Measurements from ENCODE around the gene CYP21A2.
A peak's percentile ranks its signal among the peaks of the same experiment; 100 is the strongest.

CYP21A2 gene

DNA sequence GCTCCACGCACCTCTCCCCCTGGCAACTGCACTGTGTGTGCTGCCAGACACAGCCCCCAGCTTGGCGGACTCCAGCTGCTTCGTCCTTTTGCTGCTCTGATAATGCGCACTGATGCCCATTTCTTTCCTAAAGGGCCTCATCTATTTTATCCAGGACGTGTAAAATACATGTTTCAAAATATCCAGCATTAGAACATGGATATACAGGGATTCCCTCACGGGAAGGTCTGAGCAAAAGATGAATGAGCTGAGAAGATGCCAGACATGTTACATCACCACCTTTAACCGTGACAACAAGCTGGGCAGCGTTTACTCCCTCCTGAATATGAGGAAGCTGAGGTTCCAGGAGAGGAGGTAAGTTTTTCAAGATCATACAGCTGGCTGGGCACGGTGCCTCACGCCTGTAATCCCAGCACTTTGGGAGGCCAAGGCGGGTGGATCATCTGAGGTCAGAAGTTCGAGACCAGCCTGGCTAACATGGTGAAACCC lies 38.1 kb downstream of the CYP21A2 start:
- CTCF ChIA-PET, result interaction anchor here (1.1 kb wide), 1 partner anchor 8 kb away, joined by 3 read pairs; no protein-coding TSS in a partner anchor
- Mint-ChIP-seq H3K27me3 (peaks cover 23% of the 10 kb centered on the region), H3K4me1 (no peaks in the 10 kb centered on the region), H3K9me3 (no peaks in the 10 kb centered on the region), H3K4me3 (no peak overlapping the region), H3K36me3 (no peaks in the 10 kb centered on the region), H3K27ac (no peak overlapping the region)
- no peak for DNase-seq

GRCh38 chr6:32079566-32080290 lies 41.5 kb downstream of the CYP21A2 start:
- no peaks in the 10 kb centered on the region for H3K36me3 Mint-ChIP-seq
- no peaks in the 10 kb centered on the region for H3K9me3 Mint-ChIP-seq
- no peak overlapping the region for H3K4me3 Mint-ChIP-seq
- H3K27ac Mint-ChIP-seq, result no peak overlapping the region
- H3K27me3 Mint-ChIP-seq, result peaks cover 51% of the 10 kb centered on the region
- CTCF ChIA-PET, result interaction anchor here (1.3 kb wide), 1 partner anchor 15 kb away, joined by 4 read pairs; no protein-coding TSS in a partner anchor
- no peak for DNase-seq
- no peaks in the 10 kb centered on the region for H3K4me1 Mint-ChIP-seq

DNA sequence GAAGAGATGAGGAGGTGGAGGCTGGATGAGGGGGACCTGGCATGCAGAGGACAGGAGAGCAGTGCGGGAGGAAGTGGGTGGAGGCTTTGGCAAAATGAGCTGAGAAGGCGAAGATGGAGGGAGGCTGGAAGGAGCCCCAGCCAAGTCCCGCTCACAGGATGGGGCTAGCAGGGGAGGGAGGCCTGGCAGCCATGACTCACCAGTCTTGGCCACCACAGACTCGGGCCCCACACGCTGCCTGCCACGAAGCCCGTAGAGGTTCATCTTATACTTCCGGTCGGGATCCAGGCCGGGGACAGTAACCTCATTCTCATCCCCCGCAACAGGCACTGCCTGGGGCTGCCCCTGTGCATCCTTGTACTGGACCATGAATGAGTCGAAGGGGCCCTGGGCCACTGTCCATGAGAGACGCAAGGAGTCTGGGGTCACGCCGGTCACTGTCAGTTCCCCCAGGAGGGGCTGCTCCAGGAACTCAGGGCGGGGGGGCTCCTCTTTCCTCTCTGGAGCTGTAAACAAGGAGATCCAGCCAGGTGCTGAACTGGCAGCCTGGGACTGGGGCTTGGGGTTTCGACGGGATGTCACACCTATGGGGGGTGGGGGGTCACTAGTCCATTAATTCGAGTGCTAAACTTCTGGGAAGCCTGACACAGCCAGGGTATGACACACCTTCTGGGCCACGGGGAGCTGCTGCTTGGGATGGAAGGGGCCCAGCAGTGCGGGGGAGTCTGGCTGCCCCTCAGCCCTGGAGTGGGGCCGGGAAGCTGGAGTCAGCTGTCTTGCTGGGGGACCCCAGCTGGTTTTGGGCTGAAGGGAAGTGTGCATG lies 43.2 kb downstream of the CYP21A2 start:
- Mint-ChIP-seq H3K9me3 (no peaks in the 10 kb centered on the region), H3K27ac (no peak overlapping the region), H3K27me3 (peaks cover 67% of the 10 kb centered on the region), H3K4me3 (no peak overlapping the region), H3K36me3 (no peaks in the 10 kb centered on the region), H3K4me1 (peaks cover 1% of the 10 kb centered on the region)
- DNase-seq, result no peak
- CTCF ChIA-PET, result interaction anchor here (1.3 kb wide), 1 partner anchor 13 kb away, joined by 4 read pairs; no protein-coding TSS in a partner anchor

DNA sequence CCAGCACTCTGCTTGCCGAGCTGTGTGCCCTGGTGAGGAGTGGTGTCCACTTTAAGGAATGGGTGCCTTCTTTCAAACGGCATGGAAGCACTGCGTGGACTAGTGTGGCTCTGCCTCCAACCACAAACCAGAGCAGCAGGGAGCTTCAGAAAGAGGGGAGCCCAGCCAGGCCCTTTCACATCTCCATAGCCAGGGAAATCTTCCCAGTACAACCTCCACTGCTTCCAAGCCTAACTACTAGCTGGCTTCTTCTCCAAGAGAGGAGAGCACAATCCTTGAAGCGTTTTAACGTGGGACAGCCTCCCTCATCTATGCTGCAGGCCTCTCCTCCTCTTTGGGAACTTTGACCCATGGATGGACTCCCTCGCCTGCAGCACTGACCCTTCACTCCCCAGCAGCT lies 44.3 kb downstream of the CYP21A2 start:
- no peak overlapping the region for H3K4me3 Mint-ChIP-seq
- H3K36me3 Mint-ChIP-seq, result no peaks in the 10 kb centered on the region
- no peaks in the 10 kb centered on the region for H3K9me3 Mint-ChIP-seq
- H3K4me1 Mint-ChIP-seq, result peaks cover 8% of the 10 kb centered on the region
- H3K27ac Mint-ChIP-seq, result no peak overlapping the region
- peaks cover 76% of the 10 kb centered on the region for H3K27me3 Mint-ChIP-seq
- no peak for DNase-seq
- CTCF ChIA-PET, result interaction anchor here (1.0 kb wide), 2 partner anchors 9 to 16 kb away, joined by 3 read pairs; no protein-coding TSS in a partner anchor

DNA sequence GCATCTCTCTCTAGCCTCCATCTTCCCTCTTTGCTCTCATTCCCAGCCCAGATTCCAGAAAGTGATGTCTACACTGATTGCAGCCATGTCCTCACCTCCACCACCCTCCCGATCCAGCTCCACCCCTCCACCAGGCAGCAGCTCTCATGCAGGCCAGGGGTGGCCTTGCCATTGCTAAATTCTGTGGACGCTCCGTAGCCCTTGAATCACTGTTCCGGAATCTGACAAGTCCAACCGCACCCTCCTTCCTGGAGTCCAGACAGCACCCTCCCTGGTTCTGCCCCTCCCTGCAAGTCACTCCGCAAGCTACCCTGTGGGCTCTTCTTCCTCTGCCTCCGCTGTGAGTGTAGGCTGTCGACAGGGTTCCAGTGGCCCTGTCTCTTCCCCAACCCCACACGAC lies 44.7 kb downstream of the CYP21A2 start:
- no peaks in the 10 kb centered on the region for H3K9me3 Mint-ChIP-seq
- H3K4me1 Mint-ChIP-seq, result peaks cover 8% of the 10 kb centered on the region
- H3K4me3 Mint-ChIP-seq, result no peak overlapping the region
- no peaks in the 10 kb centered on the region for H3K36me3 Mint-ChIP-seq
- CTCF ChIA-PET, result interaction anchor here (1.0 kb wide), 2 partner anchors 9 to 16 kb away, joined by 3 read pairs; no protein-coding TSS in a partner anchor
- H3K27ac Mint-ChIP-seq, result no peak overlapping the region
- no peak for DNase-seq
- peaks cover 81% of the 10 kb centered on the region for H3K27me3 Mint-ChIP-seq

DNA sequence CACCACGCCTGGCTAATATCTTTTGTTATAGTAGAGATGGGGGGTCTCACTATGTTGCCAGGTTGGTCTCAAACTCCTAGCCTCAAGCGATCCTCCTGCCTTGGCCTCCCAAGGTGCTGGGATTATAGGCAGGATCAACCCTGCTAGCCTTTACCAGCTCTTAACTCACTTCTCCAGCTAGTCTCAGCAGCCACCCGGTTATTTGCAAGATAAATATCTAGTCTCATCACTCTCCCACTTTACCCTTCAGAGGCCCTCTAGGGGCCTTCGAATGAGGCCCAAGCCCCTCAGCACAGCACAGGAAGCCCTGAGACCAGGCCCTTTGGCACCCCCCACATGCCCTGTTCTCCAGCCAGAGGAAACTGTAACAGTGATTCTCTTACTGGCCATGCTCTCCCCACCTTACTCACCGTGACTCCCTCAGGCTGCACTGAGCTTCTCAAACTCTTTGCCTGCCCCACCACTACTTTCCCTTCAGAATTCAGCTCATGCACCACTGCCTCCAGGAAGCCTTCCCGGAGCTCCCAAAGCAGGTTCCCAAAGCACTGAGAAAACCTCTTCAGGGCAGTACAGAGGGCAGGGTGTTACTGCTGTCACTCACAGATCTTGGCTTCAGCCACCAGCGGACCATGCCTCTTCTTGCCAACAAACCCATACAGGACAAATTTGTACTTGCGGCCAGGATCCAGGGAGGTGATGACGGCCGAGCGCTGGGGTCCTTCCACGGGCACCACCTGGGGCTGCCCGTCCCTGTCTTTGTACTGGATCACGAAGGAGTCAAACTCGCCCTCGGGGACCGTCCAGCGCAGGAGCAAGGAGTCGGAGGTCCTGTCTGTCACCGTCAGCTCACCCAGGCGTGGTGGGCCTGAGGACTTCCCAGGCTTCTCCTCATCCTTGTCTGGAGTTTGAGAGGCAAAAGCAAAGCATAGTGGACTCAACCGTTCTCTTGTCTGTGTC lies 45.9 kb downstream of the CYP21A2 start:
- Mint-ChIP-seq H3K36me3 (no peaks in the 10 kb centered on the region), H3K27me3 (peaks cover 89% of the 10 kb centered on the region), H3K4me1 (peaks cover 8% of the 10 kb centered on the region), H3K9me3 (no peaks in the 10 kb centered on the region), H3K4me3 (no peak overlapping the region), H3K27ac (no peak overlapping the region)
- CTCF ChIA-PET, result interaction anchor here (1.3 to 1.4 kb wide), 2 partner anchors 8 to 687 kb away, joined by 3 read pairs; no protein-coding TSS in a partner anchor
- DNase-seq, result no peak

- Mint-ChIP-seq H3K9me3 (no peaks in the 10 kb centered on the region), H3K4me3 (no peak overlapping the region), H3K27ac (peak overlapping the region; percentile 51), H3K4me1 (peaks cover 8% of the 10 kb centered on the region), H3K27me3 (peaks cover 89% of the 10 kb centered on the region), H3K36me3 (no peaks in the 10 kb centered on the region)
- no peak for DNase-seq
- CTCF ChIA-PET, result interaction anchor here (1.3 to 1.4 kb wide), 2 partner anchors 8 to 687 kb away, joined by 3 read pairs; no protein-coding TSS in a partner anchor
Measured at GRCh38 chr6:32084780-32085179, 46.6 kb downstream of the CYP21A2 start.

- H3K27me3 Mint-ChIP-seq, result peaks cover 86% of the 10 kb centered on the region
- no peaks in the 10 kb centered on the region for H3K9me3 Mint-ChIP-seq
- H3K4me3 Mint-ChIP-seq, result no peak overlapping the region
- H3K27ac Mint-ChIP-seq, result no peak overlapping the region
- CTCF ChIA-PET, result interaction anchor here (0.9 to 1.3 kb wide), 3 partner anchors 31 to 685 kb away, joined by 3 read pairs; no protein-coding TSS in a partner anchor
- H3K4me1 Mint-ChIP-seq, result peaks cover 8% of the 10 kb centered on the region
- no peaks in the 10 kb centered on the region for H3K36me3 Mint-ChIP-seq
- DNase-seq, result no peak
Measured at GRCh38 chr6:32085759-32086459, 47.7 kb downstream of the CYP21A2 start.

GRCh38 chr6:32086661-32087573 lies 48.7 kb downstream of the CYP21A2 start:
- DNase-seq, result no peak
- H3K4me1 Mint-ChIP-seq, result peaks cover 8% of the 10 kb centered on the region
- peaks cover 89% of the 10 kb centered on the region for H3K27me3 Mint-ChIP-seq
- no peaks in the 10 kb centered on the region for H3K36me3 Mint-ChIP-seq
- CTCF ChIA-PET, result no interaction called here
- no peaks in the 10 kb centered on the region for H3K9me3 Mint-ChIP-seq
- H3K4me3 Mint-ChIP-seq, result no peak overlapping the region
- H3K27ac Mint-ChIP-seq, result no peak overlapping the region

- Mint-ChIP-seq H3K27ac (no peak overlapping the region), H3K27me3 (peaks cover 92% of the 10 kb centered on the region), H3K4me1 (peaks cover 8% of the 10 kb centered on the region), H3K4me3 (no peak overlapping the region), H3K9me3 (no peaks in the 10 kb centered on the region), H3K36me3 (no peaks in the 10 kb centered on the region)
- DNase-seq, result peak; percentile 83
- CTCF ChIA-PET, result interaction anchor here (1.6 kb wide), 1 partner anchor 108 kb away, joined by 3 read pairs; no protein-coding TSS in a partner anchor
Measured at GRCh38 chr6:32087574-32088486, 49.6 kb downstream of the CYP21A2 start.

GRCh38 chr6:32088487-32089049 lies 50.4 kb downstream of the CYP21A2 start:
- Mint-ChIP-seq H3K4me1 (peaks cover 8% of the 10 kb centered on the region), H3K4me3 (no peak overlapping the region)
- DNase-seq, result no peak

More at GRCh38 chr6:32088487-32089049, 50.4 kb downstream of the CYP21A2 start:
- no peaks in the 10 kb centered on the region for H3K36me3 Mint-ChIP-seq
- no peak overlapping the region for H3K27ac Mint-ChIP-seq
- no peaks in the 10 kb centered on the region for H3K9me3 Mint-ChIP-seq
- peaks cover 90% of the 10 kb centered on the region for H3K27me3 Mint-ChIP-seq
- CTCF ChIA-PET, result interaction anchor here (1.6 kb wide), 1 partner anchor 107 kb away, joined by 3 read pairs; no protein-coding TSS in a partner anchor
